Lower leg skin (tissue), 4 donors: ENCODE data around the gene WFDC6. TPM values are rescaled to one million over a fixed set of nuclear protein-coding genes. Genes with fewer than 3 reads are reported as not detected.

Experiments
- DNase-seq, 2 donors: peaks; one replicate each; pipeline ENCODE4 v3.0.0-alpha.2; 2019; ENCODE audit warnings: low spot score in 2 of 2
- H3K4me3 ChIP-seq: fragments of 200-600 bp; sonication (generic); 2 replicates; pipeline ENCODE4 v1.5.1; 2017; ENCODE audit warnings: mild to moderate bottlenecking, low read depth; ENCODE audit not compliant: poor library complexity, severe bottlenecking
- CTCF ChIP-seq, 3 donors: fragments of 450-650 bp; IDR thresholded peaks; one replicate each; pipeline ENCODE4 v1.5.1; 2016; ENCODE audit warnings: antibody characterized with exemption in 3 of 3, mild to moderate bottlenecking in 3 of 3, moderate library complexity in 2 of 3
- POLR2A ChIP-seq, 2 donors: fragments of 450-650 bp; IDR thresholded peaks; one replicate each; pipeline ENCODE4 v1.6.1; 2016 to 2017; ENCODE audit warnings: antibody characterized with exemption in 2 of 2, mild to moderate bottlenecking in 1 of 2, moderate library complexity in 1 of 2
- WGBS, 2 donors: methylation state at CpG; one replicate each; pipeline ENCODE4 v1.1.5; 2018; 5-methylcytosine and 5-hydroxymethylcytosine counted together
- intact Hi-C: fragments of 100-400 bp; cut with DNase I; formaldehyde crosslinking; loops from one replicate; pipeline ENCODE4 v1.15.0; 2023; ENCODE audit warnings: low total_unique reads
- total RNA-seq, 4 donors: library from RNA; depleted of rRNA; stranded (reverse); fragments of >200 nt; gene quantifications; one replicate each; pipeline ENCODE4 v1.1.0, GENCODE V29; 2016

The WFDC6 gene
- total RNA-seq, 4 donors from 2014 or later, result 1.6 TPM; not detected in 3

DNA sequence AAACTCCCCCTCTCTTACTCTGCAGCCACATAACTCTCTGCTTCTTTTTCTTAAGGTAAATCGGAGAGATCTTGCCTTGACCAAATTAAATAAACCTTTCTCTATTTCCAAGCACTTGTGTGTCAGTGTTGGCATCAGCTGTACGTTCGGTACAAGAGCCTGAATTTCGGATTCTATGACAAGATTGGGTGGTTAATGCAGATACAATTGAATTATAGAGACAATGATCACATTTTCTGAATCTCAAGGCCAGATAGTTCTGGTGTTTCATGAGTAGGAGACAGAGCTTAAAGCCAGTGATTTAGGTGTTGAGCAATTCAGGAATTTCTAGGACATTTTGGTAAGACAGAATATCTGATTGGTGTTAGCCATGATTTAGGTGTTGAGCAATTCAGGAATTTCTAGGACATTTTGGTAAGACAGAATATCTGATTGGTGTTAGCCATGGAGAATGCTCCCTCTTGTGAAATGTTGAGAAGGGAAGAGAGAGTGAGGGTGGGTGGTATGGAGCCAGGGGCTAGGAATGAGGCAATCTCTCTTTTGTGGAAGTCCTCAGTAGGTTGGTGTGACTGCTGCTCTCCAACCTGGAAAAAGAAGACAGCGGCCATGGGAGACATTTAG lies 28.9 kb downstream of the WFDC6 start:
- 80 to 81% methylated on average over 5 of the region's 5 CpGs for WGBS, 2 donors
- TF ChIP-seq POLR2A (IDR thresholded peaks at IDR 0.05) (no peak), CTCF (IDR thresholded peaks at IDR 0.05) (no peak)
- no peak overlapping the region for H3K4me3 ChIP-seq
- no peak for DNase-seq
- intact Hi-C loops, result no loop called here

DNA sequence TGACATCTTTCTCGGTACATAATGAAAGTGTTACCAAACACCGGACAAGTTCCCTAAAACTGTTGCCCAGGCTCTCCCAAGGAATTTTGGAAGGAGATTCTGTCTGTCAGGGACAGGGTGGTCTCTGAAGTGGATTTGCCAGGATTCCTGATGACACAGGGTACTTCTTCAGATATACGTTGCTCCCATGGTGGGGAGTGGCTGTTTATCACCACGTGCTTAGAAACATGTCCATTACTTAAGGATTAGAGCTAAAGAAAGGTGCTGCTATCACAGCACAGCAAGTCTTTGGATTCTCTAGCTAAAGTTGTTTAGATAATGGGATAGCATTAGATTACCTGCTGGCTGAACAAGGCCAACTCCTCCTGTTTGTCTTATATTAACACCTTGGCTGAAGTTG lies 30.2 kb downstream of the WFDC6 start:
- intact Hi-C loops, result no loop called here
- DNase-seq, result no peak
- WGBS, 2 donors, result 75 to 83% methylated on average over 4 of the region's 4 CpGs
- TF ChIP-seq POLR2A (IDR thresholded peaks at IDR 0.05) (no peak), CTCF (IDR thresholded peaks at IDR 0.05) (no peak)
- H3K4me3 ChIP-seq, result no peak overlapping the region

GRCh38 chr20:45508068-45508886 lies 31.0 kb downstream of the WFDC6 start:
- 70 to 83% methylated on average over 7 of the region's 7 CpGs for WGBS, 2 donors
- TF ChIP-seq POLR2A (IDR thresholded peaks at IDR 0.05) (no peak), CTCF (IDR thresholded peaks at IDR 0.05) (no peak)
- DNase-seq, result no peak
- intact Hi-C loops, result no loop called here
- H3K4me3 ChIP-seq, result no peak overlapping the region

GRCh38 chr20:45507011-45507820 lies 32.1 kb downstream of the WFDC6 start:
- H3K4me3 ChIP-seq, result no peak overlapping the region
- TF ChIP-seq CTCF (IDR thresholded peaks at IDR 0.05), result no peak
- TF ChIP-seq POLR2A (IDR thresholded peaks at IDR 0.05), result no peak
- 77 to 82% methylated on average over 5 of the region's 5 CpGs for WGBS, 2 donors
- DNase-seq, result no peak
- intact Hi-C loops, result no loop called here

- intact Hi-C loops, result no loop called here
- no peak for DNase-seq
- 79 to 89% methylated on average over 2 of the region's 2 CpGs for WGBS, 2 donors
- no peak overlapping the region for H3K4me3 ChIP-seq
- TF ChIP-seq POLR2A (IDR thresholded peaks at IDR 0.05) (no peak), CTCF (IDR thresholded peaks at IDR 0.05) (no peak)
These were observed 32.9 kb downstream of the WFDC6 start for GRCh38 chr20:45506398-45506797.
